ENCODE data around the gene TEDC2.

Gene TEDC2

GRCh38 chr16:2497116-2497630, 37.3 kb downstream of the TEDC2 start:
- no peak for DNase-seq

- DNase-seq, result no peak
Observed at GRCh38 chr16:2497695-2498484, 38.0 kb downstream of the TEDC2 start.

- no peak for DNase-seq
Observed at GRCh38 chr16:2498531-2499253, 38.8 kb downstream of the TEDC2 start.

GRCh38 chr16:2499454-2499853, 39.5 kb downstream of the TEDC2 start:
- DNase-seq, result no peak

- no peak for DNase-seq
Observed at GRCh38 chr16:2499890-2500429, 40.1 kb downstream of the TEDC2 start.

GRCh38 chr16:2500430-2500917, 40.6 kb downstream of the TEDC2 start:
- DNase-seq, result no peak

GRCh38 chr16:2500918-2501750, 41.2 kb downstream of the TEDC2 start:
- DNase-seq, result peak; percentile 35 to 55

GRCh38 chr16:2501946-2502895, 42.3 kb downstream of the TEDC2 start:
- no peak for DNase-seq

- no peak for DNase-seq
Observed at GRCh38 chr16:2505695-2506094, 45.8 kb downstream of the TEDC2 start.

GRCh38 chr16:2507052-2507659, 47.2 kb downstream of the TEDC2 start:
- DNase-seq, result peak in 1 of 2 experiments; percentile 24

- no peak for DNase-seq
Observed at GRCh38 chr16:2507665-2508064, 47.8 kb downstream of the TEDC2 start.

- no peak for DNase-seq
Observed at GRCh38 chr16:2508722-2509400, 49.0 kb downstream of the TEDC2 start.

- no peak for DNase-seq
Observed at GRCh38 chr16:2511128-2511800, 51.4 kb downstream of the TEDC2 start.

GRCh38 chr16:2511996-2512734, 52.3 kb downstream of the TEDC2 start:
- no peak for DNase-seq

- DNase-seq, result no peak
Observed at GRCh38 chr16:2512735-2513404, 53.0 kb downstream of the TEDC2 start.

GRCh38 chr16:2513405-2514332, 53.8 kb downstream of the TEDC2 start, which contains the start of gene ATP6V0C:
TSS of gene ATP6V0C (plus strand) at chr16:2513952. CDS start at chr16:2514104, 152 bp downstream.
- DNase-seq, result peak; percentile 48 to 62

All from Kasumi-1 (cell line).